GM12872 (cell line): Measurements from ENCODE around the gene SLC23A1.

Experiments used
- TF ChIP-seq, protein P1 (sequence below): IDR thresholded peaks from 3 replicates; pipeline ENCODE4 v1.5.1; 2011; ENCODE audit warnings: low read depth, mild to moderate bottlenecking, low read length, moderate library complexity; ENCODE audit not compliant: insufficient read depth

SLC23A1 gene

DNA sequence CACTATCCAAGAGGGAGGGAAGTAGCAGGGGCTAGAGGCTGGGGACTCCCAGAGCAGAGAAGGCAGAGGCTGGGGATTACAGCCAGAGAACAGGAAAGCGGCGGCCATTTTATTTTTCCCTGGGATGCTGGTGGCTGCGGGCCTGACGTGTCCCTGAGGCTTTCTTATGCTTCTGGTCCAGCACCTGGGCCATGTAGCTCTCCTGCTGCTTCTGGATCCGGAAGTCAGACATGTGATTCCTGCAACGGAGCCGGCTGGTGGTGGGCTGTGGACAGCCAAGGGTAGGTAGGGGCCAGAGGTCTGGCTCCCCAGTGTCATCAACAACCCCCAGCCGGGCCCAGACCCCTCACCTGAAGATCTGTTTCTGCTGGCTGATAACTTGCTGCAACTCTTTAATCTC, 13.6 kb upstream of the SLC23A1 start:
- TF ChIP-seq, protein P1, sequence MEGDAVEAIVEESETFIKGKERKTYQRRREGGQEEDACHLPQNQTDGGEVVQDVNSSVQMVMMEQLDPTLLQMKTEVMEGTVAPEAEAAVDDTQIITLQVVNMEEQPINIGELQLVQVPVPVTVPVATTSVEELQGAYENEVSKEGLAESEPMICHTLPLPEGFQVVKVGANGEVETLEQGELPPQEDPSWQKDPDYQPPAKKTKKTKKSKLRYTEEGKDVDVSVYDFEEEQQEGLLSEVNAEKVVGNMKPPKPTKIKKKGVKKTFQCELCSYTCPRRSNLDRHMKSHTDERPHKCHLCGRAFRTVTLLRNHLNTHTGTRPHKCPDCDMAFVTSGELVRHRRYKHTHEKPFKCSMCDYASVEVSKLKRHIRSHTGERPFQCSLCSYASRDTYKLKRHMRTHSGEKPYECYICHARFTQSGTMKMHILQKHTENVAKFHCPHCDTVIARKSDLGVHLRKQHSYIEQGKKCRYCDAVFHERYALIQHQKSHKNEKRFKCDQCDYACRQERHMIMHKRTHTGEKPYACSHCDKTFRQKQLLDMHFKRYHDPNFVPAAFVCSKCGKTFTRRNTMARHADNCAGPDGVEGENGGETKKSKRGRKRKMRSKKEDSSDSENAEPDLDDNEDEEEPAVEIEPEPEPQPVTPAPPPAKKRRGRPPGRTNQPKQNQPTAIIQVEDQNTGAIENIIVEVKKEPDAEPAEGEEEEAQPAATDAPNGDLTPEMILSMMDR, result no peak

DNA sequence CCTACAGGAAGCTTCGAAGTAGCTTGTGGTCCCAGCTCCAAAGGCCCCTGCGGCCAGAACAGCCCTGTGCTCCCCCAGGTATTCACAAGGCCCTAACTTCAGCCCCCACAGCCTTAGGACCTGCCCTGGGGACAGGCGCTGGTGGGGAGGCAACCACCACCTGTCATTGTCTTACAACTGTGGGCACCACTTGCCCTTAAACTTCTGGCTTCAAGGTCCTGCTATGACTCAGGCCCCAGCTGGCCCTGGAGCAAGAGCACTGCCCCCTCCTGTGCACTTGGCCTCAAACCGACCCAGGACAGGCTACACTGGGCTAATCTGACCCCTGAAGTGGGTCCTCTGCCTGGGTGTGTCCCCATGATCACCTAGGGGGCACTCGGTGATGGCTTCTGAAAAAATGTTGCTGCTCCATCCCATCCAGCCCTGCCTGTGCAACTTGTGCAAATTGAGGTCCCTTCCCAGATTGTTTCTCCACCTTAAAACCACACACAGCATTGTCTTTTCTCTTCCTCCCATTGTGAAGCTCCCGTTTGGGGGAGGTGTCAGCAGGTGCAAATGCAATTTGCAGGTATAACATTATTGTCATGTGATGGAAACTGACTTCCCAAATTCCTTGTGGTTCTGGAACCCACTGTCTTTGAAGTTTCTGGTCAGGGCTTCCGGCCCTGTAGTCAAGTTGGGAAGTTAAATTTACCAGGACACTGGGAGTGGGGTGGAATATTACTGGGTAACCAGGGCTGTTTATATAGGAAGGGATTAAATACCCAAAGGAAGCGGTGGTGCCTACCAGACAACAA, 12.9 kb upstream of the SLC23A1 start:
- TF ChIP-seq, protein P1, result peak; percentile 12; the same call in 1 of the 3 replicates

DNA sequence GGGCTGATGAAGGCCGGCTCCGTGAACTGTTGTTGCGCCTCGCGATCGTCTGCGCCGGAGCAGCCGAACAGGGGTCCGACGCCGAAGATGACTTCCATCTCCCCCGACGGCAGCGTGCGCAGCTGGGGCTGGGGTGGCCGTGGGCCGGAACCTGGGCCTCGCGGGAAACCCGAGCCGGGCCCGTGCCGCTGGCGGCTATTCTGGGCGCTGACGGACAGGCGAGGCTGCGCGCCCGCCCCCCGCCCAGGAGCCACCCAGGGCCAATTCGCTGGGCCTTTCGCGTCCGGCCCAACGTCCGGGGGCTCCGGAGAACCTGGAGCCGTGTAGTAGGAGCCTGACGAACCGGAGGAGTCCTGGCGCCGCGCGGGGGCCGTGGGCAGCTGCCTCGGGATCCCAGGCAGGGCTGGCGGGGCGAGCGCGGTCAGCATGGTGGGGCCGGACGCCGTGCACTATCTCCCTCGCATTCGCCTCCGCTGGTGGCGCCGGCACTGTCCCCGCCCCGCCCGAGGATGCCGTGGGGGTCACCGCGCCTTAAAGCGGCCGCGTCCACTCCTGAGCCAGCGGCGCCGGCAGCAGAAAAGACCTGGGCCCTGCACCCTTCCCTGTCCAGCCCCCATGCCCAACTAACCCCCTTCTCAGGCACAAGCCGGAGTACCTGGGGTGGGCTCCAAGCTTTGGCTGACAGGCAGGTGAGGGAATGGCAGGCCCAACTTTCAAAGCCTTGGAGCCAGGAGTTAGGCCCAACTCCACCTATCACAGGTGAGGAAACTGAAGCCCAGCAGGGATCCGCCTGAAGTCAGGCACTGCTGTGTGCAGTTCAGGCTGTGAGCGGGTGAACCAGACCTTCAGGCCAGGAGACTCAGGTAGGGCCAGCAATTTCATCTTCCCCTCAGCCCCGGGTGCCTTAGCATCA, 11.8 kb upstream of the SLC23A1 start, which contains the start of gene PROB1:
Gene PROB1 (minus strand): TSS at position 451 of the 913 bp plus-strand sequence. CDS start 23 bp downstream, at position 428.
- TF ChIP-seq, protein P1, result no peak

DNA sequence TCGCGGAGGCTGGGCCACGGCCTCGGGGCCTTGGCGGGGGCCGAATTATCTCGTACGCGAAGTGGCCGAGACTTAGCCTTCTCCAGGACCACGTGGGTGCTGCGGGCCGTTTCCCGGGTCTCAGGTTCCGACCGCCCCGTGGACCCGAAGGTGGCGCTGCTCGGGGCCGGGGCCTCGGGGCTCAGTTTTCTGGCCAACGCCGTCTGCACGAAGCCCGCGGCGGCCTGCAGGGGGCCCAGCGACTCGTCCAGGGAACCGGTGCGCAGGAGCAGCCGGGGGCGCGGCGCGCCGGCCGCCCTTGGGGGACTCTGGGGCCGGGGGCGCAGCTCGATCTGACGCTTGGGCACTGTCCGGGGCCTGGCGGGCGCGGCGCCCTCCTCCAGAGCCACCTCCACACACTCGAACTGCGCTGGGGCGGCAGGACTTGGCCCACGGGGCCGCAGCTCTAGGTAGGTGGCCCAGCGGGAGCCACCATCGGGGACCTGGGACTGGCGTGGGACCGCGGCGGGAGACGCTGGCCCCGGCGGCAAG, 11.1 kb upstream of the SLC23A1 start:
- TF ChIP-seq, protein P1, result peak; percentile 73

DNA sequence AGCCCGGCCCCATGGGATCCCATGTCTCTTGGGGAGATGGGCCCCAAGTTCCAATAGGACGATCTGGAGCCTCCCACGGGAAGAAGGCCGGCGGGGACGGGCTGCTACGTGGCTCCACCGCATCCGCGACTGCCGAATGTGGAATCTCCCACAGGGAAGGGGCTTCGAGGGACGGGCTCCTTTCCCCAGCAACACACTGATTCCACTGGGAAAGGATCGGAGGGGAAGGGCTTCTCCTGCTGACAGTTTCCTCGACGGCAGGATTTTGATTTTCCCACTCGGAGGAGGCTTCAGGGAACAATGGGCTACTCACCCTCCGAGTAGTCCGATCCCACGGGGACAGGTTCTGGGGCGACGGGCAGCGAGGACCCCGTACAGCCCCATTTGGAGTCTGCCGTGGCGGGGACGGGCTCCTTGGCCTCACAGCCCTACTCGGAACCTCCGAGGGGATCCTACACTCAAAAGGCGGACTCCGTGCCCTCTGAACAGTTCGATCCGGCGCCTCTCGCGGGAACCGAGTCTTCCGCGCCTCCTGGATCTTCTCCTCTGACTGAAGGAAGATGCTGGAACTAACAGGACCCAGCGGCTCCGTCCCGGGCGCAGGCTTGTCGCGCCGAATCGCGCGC, 10.5 kb upstream of the SLC23A1 start:
- TF ChIP-seq, protein P1, result no peak

DNA sequence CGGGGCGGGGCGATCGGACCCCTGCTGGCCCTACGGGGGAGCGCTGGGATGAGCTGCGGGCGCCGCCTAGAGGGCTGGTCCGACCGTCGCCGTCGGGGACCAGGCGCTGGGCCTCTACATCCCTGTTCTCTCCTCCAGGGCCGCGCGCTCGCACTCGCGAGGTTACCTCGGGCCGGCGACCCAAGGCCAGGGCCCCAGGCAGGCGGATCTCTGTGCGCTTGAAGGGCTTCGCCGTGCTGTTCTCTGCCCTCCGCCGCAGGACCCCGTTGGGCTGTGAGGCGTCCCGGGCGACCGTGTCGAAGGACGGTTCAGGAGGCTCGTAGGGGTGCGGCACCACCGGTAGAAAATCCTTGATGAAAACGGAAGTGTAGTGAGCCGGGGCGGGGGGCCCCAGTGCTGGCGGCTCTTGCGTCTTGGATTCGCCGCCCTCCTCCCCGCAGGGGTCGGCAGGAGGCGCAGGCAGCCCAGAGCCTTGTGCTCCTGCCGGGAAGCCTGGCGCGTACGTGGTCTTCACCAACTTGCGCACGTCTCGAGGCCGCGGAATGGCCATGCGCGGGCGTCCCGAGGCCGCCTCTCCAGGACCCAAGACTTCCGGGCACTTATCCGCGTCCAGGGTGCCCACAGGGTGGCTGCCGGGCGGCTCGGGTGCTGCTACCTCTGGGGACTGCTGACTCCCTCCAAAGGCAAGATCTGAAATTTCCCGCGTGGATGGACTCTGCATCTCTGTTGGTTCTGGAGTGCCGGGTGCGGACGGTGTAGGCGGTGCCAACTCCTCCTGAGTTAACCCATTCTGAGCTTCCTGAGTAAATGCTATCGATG, 9.8 kb upstream of the SLC23A1 start:
- TF ChIP-seq, protein P1, result peak; percentile 92
